Measurements from ENCODE around the gene ARHGAP32.
"Not testable (repeated sequence)": the region's sequence is repeated elsewhere in the genome, so short reads cannot be mapped to it uniquely, and the experiment has no call there.

Gene ARHGAP32

DNA sequence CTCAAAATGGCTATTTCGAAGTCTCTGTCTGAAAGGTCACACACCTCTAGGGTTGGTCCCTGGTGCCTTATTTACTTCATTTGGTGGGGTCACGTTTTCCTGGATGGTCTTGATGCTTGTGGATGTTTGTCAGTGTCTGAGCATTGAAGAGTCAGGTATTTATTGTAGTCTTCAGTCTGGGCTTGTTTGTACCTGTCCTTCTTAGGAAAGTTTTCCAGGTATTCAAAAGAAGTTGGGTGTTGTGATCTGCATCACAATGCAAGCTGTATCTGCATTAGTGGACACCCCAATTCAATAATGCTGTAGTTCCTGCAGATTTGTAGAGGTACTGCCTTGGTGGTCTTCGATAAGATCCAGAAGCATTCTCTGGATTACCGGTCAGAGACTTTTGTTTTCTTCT is 186.0 kb downstream of the ARHGAP32 start:
- Histone ChIP-seq H3K36me3 (ENCODE audit: control insufficient read depth, insufficient read depth, low read length) (no peaks in the 10 kb centered on the region), H3K9me3 (ENCODE audit: control insufficient read depth, low read length) (no peaks in the 10 kb centered on the region), H3K27me3 (ENCODE audit: control insufficient read depth, insufficient read depth, low read length) (no peaks in the 10 kb centered on the region), H3K4me3 (ENCODE audit: low read length) (no peak overlapping the region), H3K9ac (ENCODE audit: low read length) (no peak overlapping the region), H3K4me1 (ENCODE audit: control insufficient read depth, insufficient read depth, low read length) (no peaks in the 10 kb centered on the region)

DNA sequence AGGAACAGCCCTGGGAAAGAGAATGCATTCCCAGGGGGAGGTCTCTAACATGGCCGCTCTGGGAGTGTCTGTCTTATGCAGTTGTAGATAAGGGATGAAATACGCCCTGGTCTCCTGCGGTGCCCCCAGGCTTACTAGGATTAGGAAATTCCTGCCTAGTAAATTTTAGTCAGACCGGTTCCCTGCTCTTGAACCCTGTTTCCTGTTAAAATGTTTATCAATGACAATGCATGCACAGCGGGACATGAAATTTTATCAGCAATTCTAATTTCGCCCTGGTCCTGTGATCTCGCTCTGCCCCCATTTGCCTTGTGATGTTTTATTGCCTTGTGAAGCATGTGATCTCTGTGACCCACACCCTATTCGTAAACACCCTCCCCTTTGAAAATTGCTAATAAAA is 193.0 kb downstream of the ARHGAP32 start:
- H3K27me3 ChIP-seq (ENCODE audit: control insufficient read depth, insufficient read depth, low read length); H3K4me1 ChIP-seq (ENCODE audit: control insufficient read depth, insufficient read depth, low read length); H3K4me3 ChIP-seq (ENCODE audit: low read length); H3K36me3 ChIP-seq (ENCODE audit: control insufficient read depth, insufficient read depth, low read length); H3K9ac ChIP-seq (ENCODE audit: low read length); H3K9me3 ChIP-seq (ENCODE audit: control insufficient read depth, low read length): not testable (repeated sequence)

DNA sequence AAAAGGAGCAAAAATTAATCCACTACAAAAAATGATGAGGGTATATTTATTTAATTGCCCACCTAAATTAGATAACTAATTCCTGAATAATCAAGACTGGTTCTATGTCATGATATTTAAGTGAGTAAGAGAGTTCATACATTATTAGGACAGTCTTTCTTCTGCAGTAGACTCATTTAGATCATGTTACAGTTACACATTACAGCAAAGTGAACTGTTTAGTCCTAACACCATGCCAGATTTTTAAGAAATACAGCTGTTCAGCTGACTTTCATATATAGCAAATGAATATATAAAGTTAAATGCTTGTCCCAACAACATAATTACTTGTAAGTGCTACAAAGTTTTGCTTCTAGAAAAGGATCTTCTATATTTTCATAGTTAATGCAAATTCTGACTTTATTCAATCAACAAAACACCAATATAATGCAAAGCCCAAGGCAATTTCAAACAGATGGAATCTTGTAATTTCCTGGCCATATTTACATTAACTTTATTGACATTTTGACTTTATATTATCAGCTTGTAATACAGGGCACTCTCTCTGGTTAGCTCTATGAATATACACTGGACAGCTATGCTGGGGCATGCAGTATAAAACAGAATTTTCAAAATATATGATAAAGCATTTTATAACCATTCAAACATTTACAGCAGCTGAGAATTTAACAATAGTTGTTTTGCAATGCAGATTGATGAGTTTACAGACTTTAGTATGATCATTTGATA is 203.7 kb downstream of the ARHGAP32 start:
- Histone ChIP-seq H3K9ac (ENCODE audit: low read length) (no peak overlapping the region), H3K36me3 (ENCODE audit: control insufficient read depth, insufficient read depth, low read length) (peaks cover 4% of the 10 kb centered on the region), H3K9me3 (ENCODE audit: control insufficient read depth, low read length) (no peaks in the 10 kb centered on the region), H3K4me1 (ENCODE audit: control insufficient read depth, insufficient read depth, low read length) (no peaks in the 10 kb centered on the region), H3K27me3 (ENCODE audit: control insufficient read depth, insufficient read depth, low read length) (no peaks in the 10 kb centered on the region), H3K4me3 (ENCODE audit: low read length) (no peak overlapping the region)

DNA sequence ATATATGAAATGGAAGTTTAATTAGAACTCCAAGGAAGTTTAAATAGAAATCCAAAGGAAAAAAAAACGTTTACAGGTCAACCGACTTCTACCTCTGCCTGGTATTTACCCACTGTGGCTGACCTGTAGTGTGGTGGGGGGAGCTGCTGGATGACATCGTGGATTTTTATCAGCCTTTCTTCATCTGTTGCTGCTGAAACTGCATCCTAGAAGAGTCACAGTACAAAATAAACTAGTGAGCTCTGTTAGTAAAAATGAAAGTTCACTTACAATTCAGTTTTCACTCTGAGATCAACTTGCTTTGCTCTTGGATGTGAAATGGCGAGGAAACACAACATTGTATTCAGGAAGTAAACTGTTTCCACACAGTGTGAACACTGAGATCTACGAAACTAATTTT is 206.2 kb downstream of the ARHGAP32 start:
- H3K27me3 ChIP-seq (ENCODE audit: control insufficient read depth, insufficient read depth, low read length): no peaks in the 10 kb centered on the region
- no peak overlapping the region for H3K9ac ChIP-seq (ENCODE audit: low read length)
- H3K4me1 ChIP-seq (ENCODE audit: control insufficient read depth, insufficient read depth, low read length): no peaks in the 10 kb centered on the region
- no peak overlapping the region for H3K4me3 ChIP-seq (ENCODE audit: low read length)
- peaks cover 7% of the 10 kb centered on the region for H3K36me3 ChIP-seq (ENCODE audit: control insufficient read depth, insufficient read depth, low read length)
- no peaks in the 10 kb centered on the region for H3K9me3 ChIP-seq (ENCODE audit: control insufficient read depth, low read length)

DNA sequence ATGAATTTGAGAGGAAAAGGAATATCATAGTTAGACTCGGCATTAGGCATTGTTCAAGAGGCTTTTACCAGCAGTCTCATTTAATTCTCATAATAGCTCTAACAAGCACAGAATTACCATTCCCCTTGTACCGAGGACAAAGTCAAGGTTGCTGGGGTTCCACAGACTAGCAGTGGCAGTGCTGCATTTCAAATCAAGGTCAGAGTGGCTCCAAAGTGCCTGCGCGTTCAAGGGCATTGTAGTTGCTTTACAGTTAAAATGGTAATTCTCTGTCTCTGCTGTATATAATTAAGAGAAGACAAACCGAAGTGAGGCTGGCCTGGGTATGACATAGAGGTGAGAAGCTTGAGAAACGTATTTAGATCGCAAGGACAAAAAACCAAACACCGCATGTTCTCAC is 209.1 kb downstream of the ARHGAP32 start:
- no peaks in the 10 kb centered on the region for H3K9me3 ChIP-seq (ENCODE audit: control insufficient read depth, low read length)
- no peaks in the 10 kb centered on the region for H3K27me3 ChIP-seq (ENCODE audit: control insufficient read depth, insufficient read depth, low read length)
- no peaks in the 10 kb centered on the region for H3K4me1 ChIP-seq (ENCODE audit: control insufficient read depth, insufficient read depth, low read length)
- H3K9ac ChIP-seq (ENCODE audit: low read length): no peak overlapping the region
- peaks cover 7% of the 10 kb centered on the region for H3K36me3 ChIP-seq (ENCODE audit: control insufficient read depth, insufficient read depth, low read length)
- H3K4me3 ChIP-seq (ENCODE audit: low read length): no peak overlapping the region

DNA sequence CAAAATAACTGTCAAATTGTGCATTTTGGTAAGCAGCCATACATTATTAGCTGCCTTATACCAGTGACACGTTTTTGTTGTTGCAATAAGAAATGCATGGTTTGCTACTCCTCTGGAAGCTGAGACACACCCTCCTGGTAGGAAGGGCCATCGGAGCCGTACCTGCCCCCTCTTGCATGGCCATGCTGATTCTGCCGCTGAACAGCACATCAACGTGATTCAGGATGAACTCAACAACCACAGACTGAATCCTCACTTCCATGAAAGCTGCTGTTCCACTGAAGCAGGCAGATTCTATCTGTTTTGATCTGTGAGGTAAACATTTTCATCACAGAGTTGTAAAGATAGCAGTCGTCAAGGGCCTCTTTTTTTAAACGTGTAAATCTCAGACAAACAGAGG is 210.9 kb downstream of the ARHGAP32 start:
- H3K36me3 ChIP-seq (ENCODE audit: control insufficient read depth, insufficient read depth, low read length): peaks cover 6% of the 10 kb centered on the region

DNA sequence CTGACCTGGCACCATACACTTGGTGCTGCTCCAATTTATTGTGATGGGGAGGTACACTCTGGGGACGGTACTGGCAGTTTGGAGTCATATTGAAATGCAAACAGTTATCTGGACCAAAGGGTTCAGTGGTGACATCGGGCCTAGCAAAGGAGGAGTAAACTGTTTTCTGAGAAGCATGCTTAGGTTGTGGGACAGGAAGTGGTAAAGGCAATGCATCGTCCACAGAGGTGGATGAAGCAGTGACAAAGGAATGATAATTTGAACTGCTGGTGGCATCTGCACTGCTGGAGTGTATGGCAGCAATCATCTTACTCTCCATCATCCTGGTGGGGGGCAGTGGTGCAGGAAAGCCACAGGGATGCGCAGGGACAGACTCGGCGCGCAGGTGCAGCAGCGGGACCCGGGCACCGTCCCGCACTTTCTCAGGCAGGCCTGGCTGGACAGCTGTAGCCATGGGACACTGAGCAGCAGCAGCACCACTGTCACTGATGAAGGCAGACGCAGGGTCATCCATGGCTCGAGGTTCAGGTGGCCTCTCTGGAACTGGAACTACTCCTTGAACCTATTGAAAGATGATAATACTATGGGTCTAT is 221.4 kb downstream of the ARHGAP32 start:
- Histone ChIP-seq H3K9me3 (ENCODE audit: control insufficient read depth, low read length) (no peaks in the 10 kb centered on the region), H3K9ac (ENCODE audit: low read length) (no peak overlapping the region), H3K27me3 (ENCODE audit: control insufficient read depth, insufficient read depth, low read length) (no peaks in the 10 kb centered on the region), H3K36me3 (ENCODE audit: control insufficient read depth, insufficient read depth, low read length) (peaks cover 14% of the 10 kb centered on the region), H3K4me3 (ENCODE audit: low read length) (no peak overlapping the region), H3K4me1 (ENCODE audit: control insufficient read depth, insufficient read depth, low read length) (no peaks in the 10 kb centered on the region)

More for the DNA sequence above, 210.9 kb downstream of the ARHGAP32 start:
- H3K9me3 ChIP-seq (ENCODE audit: control insufficient read depth, low read length): no peaks in the 10 kb centered on the region
- H3K4me1 ChIP-seq (ENCODE audit: control insufficient read depth, insufficient read depth, low read length): no peaks in the 10 kb centered on the region
- H3K9ac ChIP-seq (ENCODE audit: low read length): no peak overlapping the region
- H3K27me3 ChIP-seq (ENCODE audit: control insufficient read depth, insufficient read depth, low read length): no peaks in the 10 kb centered on the region
- H3K4me3 ChIP-seq (ENCODE audit: low read length): no peak overlapping the region

DNA sequence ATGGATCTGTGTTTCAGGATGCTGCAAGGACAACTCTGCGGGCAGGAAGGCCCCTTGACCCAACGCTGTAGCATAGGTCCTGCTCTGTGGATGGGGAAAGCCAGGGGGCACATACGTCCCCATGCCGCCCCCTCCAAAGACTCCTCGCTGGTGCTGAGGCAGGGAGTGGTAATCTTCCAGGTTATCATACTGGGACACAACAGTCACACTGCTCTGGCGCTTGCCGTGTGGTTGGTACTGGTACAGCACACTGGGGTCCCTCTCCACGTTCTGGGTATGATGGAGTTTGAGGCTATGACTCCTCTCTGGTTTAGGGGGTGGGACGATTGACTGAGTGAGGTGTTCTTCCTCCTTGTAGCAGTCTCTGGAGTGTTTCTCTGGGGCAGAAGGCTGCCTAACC is 223.2 kb downstream of the ARHGAP32 start:
- H3K4me3 ChIP-seq (ENCODE audit: low read length): no peak overlapping the region
- peaks cover 4% of the 10 kb centered on the region for H3K36me3 ChIP-seq (ENCODE audit: control insufficient read depth, insufficient read depth, low read length)

DNA sequence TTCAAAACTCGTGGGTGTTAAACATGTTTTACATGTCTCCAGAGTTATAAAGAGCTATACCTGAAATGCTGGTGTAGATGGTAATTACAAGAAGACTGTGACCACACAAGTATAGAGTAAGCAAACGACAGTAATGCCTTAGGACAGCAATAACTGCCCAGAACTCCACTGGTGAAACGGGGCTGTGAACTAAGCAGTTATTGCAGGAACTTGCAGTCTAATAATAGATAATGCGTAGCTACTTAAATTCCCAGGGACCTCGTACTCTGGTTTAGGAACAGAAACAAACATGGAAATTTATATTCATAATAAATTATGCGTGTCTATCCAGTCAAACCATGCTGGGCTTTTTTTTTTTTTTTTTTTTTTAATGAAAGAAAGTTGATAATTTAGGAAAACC is 224.5 kb downstream of the ARHGAP32 start:
- Histone ChIP-seq H3K4me3 (ENCODE audit: low read length) (no peak overlapping the region), H3K4me1 (ENCODE audit: control insufficient read depth, insufficient read depth, low read length) (no peaks in the 10 kb centered on the region), H3K9ac (ENCODE audit: low read length) (no peak overlapping the region), H3K9me3 (ENCODE audit: control insufficient read depth, low read length) (no peaks in the 10 kb centered on the region), H3K27me3 (ENCODE audit: control insufficient read depth, insufficient read depth, low read length) (no peaks in the 10 kb centered on the region), H3K36me3 (ENCODE audit: control insufficient read depth, insufficient read depth, low read length) (no peaks in the 10 kb centered on the region)

More for the DNA sequence above, 223.2 kb downstream of the ARHGAP32 start:
- no peak overlapping the region for H3K9ac ChIP-seq (ENCODE audit: low read length)
- no peaks in the 10 kb centered on the region for H3K4me1 ChIP-seq (ENCODE audit: control insufficient read depth, insufficient read depth, low read length)
- no peaks in the 10 kb centered on the region for H3K9me3 ChIP-seq (ENCODE audit: control insufficient read depth, low read length)
- no peaks in the 10 kb centered on the region for H3K27me3 ChIP-seq (ENCODE audit: control insufficient read depth, insufficient read depth, low read length)

DNA sequence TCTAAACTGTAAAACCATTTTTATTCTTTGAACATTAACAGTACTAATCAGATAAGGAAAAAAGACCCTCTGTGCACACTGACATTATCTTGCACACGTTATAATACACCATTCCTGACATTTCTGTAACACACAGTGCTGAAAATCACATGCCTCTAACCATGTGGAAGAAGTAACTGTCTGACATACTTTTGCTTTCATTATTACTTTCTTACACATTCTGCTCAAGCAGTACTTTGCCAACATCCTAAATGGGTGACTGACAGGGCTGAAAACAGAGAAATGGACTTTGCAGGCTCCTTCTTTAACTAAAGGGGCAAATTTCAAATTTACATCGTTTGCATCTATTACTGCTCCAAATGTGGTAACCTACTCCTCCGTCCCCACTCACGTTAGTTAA is 226.6 kb downstream of the ARHGAP32 start:
- no peak overlapping the region for H3K9ac ChIP-seq (ENCODE audit: low read length)
- H3K36me3 ChIP-seq (ENCODE audit: control insufficient read depth, insufficient read depth, low read length): no peaks in the 10 kb centered on the region
- no peaks in the 10 kb centered on the region for H3K4me1 ChIP-seq (ENCODE audit: control insufficient read depth, insufficient read depth, low read length)
- no peaks in the 10 kb centered on the region for H3K9me3 ChIP-seq (ENCODE audit: control insufficient read depth, low read length)
- no peak overlapping the region for H3K4me3 ChIP-seq (ENCODE audit: low read length)
- no peaks in the 10 kb centered on the region for H3K27me3 ChIP-seq (ENCODE audit: control insufficient read depth, insufficient read depth, low read length)

DNA sequence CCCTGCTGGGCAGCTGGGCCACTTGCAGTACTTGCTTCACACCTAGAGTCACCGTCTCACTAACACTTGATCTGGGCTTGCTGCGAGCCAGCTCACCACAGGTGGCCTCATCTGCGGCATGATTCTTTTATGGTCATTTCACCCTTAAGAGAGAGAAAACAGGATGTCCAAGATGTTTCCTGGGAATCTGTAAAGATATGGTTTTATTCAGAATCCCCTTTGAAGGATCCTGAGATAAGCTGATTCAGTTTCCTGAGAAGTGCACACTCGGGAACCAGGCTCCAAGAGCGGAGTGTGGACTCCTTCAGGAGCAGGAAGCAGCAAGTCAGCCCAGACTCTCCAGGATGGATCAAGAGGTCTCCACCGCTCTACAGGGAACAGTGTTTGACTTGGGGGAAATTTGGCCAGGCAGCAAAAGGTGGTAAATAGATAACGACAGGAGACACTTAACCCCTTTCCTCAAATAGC is 227.6 kb downstream of the ARHGAP32 start:
- no peak overlapping the region for H3K4me3 ChIP-seq (ENCODE audit: low read length)
- no peaks in the 10 kb centered on the region for H3K36me3 ChIP-seq (ENCODE audit: control insufficient read depth, insufficient read depth, low read length)
- no peak overlapping the region for H3K9ac ChIP-seq (ENCODE audit: low read length)
- H3K27me3 ChIP-seq (ENCODE audit: control insufficient read depth, insufficient read depth, low read length): no peaks in the 10 kb centered on the region
- no peaks in the 10 kb centered on the region for H3K4me1 ChIP-seq (ENCODE audit: control insufficient read depth, insufficient read depth, low read length)
- no peaks in the 10 kb centered on the region for H3K9me3 ChIP-seq (ENCODE audit: control insufficient read depth, low read length)

DNA sequence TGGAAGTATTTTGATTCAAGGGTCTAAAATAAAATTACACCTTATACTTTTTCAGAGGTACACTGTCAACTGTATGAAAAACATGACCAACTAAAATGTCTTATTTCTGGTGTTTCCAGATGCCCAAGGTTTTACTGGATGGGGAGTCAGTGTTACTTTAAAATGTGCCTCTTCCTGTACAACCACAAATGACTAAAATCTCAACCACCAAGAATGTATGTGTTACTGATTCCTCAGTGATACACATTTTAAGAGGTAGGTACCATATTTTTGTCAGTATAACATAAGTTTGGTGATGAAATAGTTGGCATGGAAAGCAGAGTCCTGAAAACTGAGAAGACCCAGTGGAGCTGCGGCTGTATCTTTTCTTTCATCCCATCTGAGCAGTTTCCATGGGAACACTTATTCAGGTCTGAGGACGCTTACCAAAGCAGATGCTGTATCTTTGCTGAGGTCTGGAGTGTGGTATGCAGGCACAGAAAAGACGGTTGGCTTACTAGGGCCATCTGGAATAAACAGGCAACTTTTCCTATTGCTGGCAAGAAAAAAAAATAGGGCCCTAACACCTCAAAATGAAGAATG is 228.3 kb downstream of the ARHGAP32 start:
- no peaks in the 10 kb centered on the region for H3K9me3 ChIP-seq (ENCODE audit: control insufficient read depth, low read length)
- no peak overlapping the region for H3K9ac ChIP-seq (ENCODE audit: low read length)
- no peaks in the 10 kb centered on the region for H3K4me1 ChIP-seq (ENCODE audit: control insufficient read depth, insufficient read depth, low read length)
- no peaks in the 10 kb centered on the region for H3K36me3 ChIP-seq (ENCODE audit: control insufficient read depth, insufficient read depth, low read length)
- no peaks in the 10 kb centered on the region for H3K27me3 ChIP-seq (ENCODE audit: control insufficient read depth, insufficient read depth, low read length)
- no peak overlapping the region for H3K4me3 ChIP-seq (ENCODE audit: low read length)
